IMR-90 (cell line): ENCODE data around the gene AGBL1.

Source experiments
- CEBPB ChIP-seq: IDR thresholded peaks from 2 replicates; pipeline ENCODE4 v1.6.1; 2012; ENCODE audit warnings: low read depth, low read length, improper control_type of control experiment
- CTCF ChIP-seq: conservative IDR thresholded peaks from 2 replicates; pipeline ENCODE4 v1.5.1; 2012; ENCODE audit warnings: mild to moderate bottlenecking, low read depth, low read length, improper control_type of control experiment
- ELK1 ChIP-seq: fragments of 150-350 bp; IDR thresholded peaks from 2 replicates; pipeline ENCODE4 v1.6.1; 2016; ENCODE audit warnings: low read depth, mild to moderate bottlenecking, low read length, moderate library complexity, borderline replicate concordance
- FOS ChIP-seq: fragments of 150-350 bp; IDR thresholded peaks from 2 replicates; pipeline ENCODE4 v1.6.1; 2016; ENCODE audit warnings: low read depth, low read length
- MAZ ChIP-seq: IDR thresholded peaks from 2 replicates; pipeline ENCODE4 v1.6.1; 2012; ENCODE audit warnings: low read depth, mild to moderate bottlenecking, low read length, improper control_type of control experiment, moderate library complexity, borderline replicate concordance
- MXI1 ChIP-seq: IDR thresholded peaks from 2 replicates; pipeline ENCODE4 v1.6.1; 2012; ENCODE audit warnings: low read depth, mild to moderate bottlenecking, low read length, moderate library complexity, borderline replicate concordance
- POLR2A ChIP-seq: IDR thresholded peaks from 2 replicates; pipeline ENCODE4 v1.6.1; 2012; ENCODE audit warnings: mild to moderate bottlenecking, low read depth, low read length
- RAD21 ChIP-seq: IDR thresholded peaks from 2 replicates; pipeline ENCODE4 v1.6.1; 2012; ENCODE audit warnings: low read length, improper control_type of control experiment
- SMC3 ChIP-seq: fragments of 150-350 bp; IDR thresholded peaks from 2 replicates; pipeline ENCODE4 v1.6.1; 2016; ENCODE audit warnings: low read depth, mild to moderate bottlenecking, antibody characterized with exemption, low read length, moderate library complexity
- USF2 ChIP-seq: fragments of 150-350 bp; IDR thresholded peaks from 2 replicates; pipeline ENCODE4 v1.6.1; 2017; ENCODE audit warnings: mild to moderate bottlenecking, antibody characterized with exemption, low read length, low read depth

GRCh38 chr15:86917361-86917671, 837.6 kb downstream of the AGBL1 start:
- TF ChIP-seq CTCF (no peak), USF2 (no peak), POLR2A (no peak), MXI1 (no peak), FOS (no peak), RAD21 (no peak), SMC3 (no peak), ELK1 (no peak), MAZ (no peak), CEBPB (no peak)
